Measurements from ENCODE around the gene RPL39. TPM values are rescaled to one million over a fixed set of nuclear protein-coding genes. Genes with fewer than 3 reads are reported as not detected.

RPL39 gene
- total and polyA plus RNA-seq, 2 of the 8 experiments (the other 6 are each of a cell fraction or from before 2014, with no cell fraction given) = 1,942 to 2,394 TPM

DNA sequence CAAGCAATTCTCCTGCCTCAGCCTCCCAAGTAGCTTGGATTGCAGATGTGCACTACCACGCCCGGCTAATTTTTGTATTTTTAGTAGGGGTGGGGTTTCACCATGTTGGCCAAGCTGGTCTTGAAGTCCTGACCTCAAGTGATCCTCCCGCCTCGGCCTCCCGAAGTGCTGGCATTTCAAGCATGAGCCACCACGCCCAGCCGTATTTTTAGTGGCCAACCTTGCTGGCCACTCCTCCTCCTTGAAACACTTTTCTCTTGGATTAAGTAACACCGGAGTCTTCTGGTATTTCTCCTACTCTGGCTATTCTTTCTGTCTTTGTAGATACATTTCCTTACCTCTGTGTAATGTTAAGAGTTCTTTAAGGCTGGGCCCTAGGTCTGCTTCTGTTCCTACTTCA lies 11.1 kb upstream of the RPL39 start:
- no peaks in the 10 kb centered on the region for H3K9me3 ChIP-seq (ENCODE audit: insufficient read depth in 2 of 2, low read depth in 1 of 2, low read length in 1 of 2)
- CTCF ChIA-PET (ENCODE audit: partially characterized antibody) = no interaction called here
- no peak overlapping the region for H3K9ac ChIP-seq (replicated peaks in 1 of 4; ENCODE audit: extremely low read depth in 1 of 4, low read depth in 3 of 4, low read length in 3 of 4)
- H2BK120ac ChIP-seq (replicated peaks; ENCODE audit: low read depth, low read length) = no peak overlapping the region
- H3K56ac ChIP-seq (replicated peaks; ENCODE audit: insufficient read length, low read depth, low read length) = no peak overlapping the region
- no peaks in the 10 kb centered on the region for H3K23me2 ChIP-seq (ENCODE audit: low read depth, low read length)
- H2AFZ ChIP-seq (ENCODE audit: low read length) = no peak overlapping the region
- H2AK5ac ChIP-seq (ENCODE audit: low read depth, low read length) = no peak overlapping the region
- 95% methylated on average over 8 of the region's 8 CpGs; no CpG with 5 or more reads in 1 of the 2 experiments for WGBS, 2 experiments (ENCODE audit: extremely low coverage in 1 of 2, insufficient coverage in 1 of 2, insufficient read length in 1 of 2, insufficient replicate concordance in 2 of 2, low coverage in 1 of 2, low lambda C conversion rate in 2 of 2, missing lambda C conversion rate in 1 of 2)
- no peak overlapping the region for H2BK20ac ChIP-seq (ENCODE audit: low read length)
- no peak overlapping the region for H3K18ac ChIP-seq (ENCODE audit: extremely low read depth, low read length)
- H2BK5ac ChIP-seq (ENCODE audit: low read depth, low read length) = no peak overlapping the region
- H2BK15ac ChIP-seq (ENCODE audit: low read length) = no peak overlapping the region
- H3K79me1 ChIP-seq (ENCODE audit: low read depth, low read length) = no peaks in the 10 kb centered on the region
- TF ChIP-seq SUZ12 (IDR thresholded peaks at IDR 0.05; ENCODE audit: low read length) (no peak), POLR2AphosphoS5 (IDR thresholded peaks at IDR 0.05; ENCODE audit: low read depth, low read length) (no peak), ZNF274 (IDR thresholded peaks at IDR 0.05; ENCODE audit: borderline replicate concordance, extremely low read depth, low read length) (no peak)
- no peaks in the 10 kb centered on the region for H3K36me3 ChIP-seq (ENCODE audit: control insufficient read depth in 2 of 4, insufficient read depth in 4 of 4, low read length in 3 of 4)
- H3K79me2 ChIP-seq (ENCODE audit: control insufficient read depth in 1 of 2, insufficient read depth in 2 of 2, low read length in 2 of 2) = no peaks in the 10 kb centered on the region
- no peak overlapping the region for H3K4ac ChIP-seq (replicated peaks; ENCODE audit: insufficient read length, low read depth, low read length)
- H3K4me1 ChIP-seq (replicated peaks in 1 of 4; ENCODE audit: control insufficient read depth in 3 of 4, insufficient read depth in 4 of 4, low read length in 3 of 4) = no peaks in the 10 kb centered on the region
- POLR2A ChIA-PET (ENCODE audit: partially characterized antibody) = interaction anchor here (0.6 to 2.5 kb wide), 2 partner anchors 8 to 11 kb away, joined by 3 to 13 read pairs; partner anchors contain the start of gene RPL39
- H4K20me1 ChIP-seq (replicated peaks in 1 of 2; ENCODE audit: control insufficient read depth in 1 of 2, insufficient read depth in 2 of 2, low read length in 2 of 2) = no peaks in the 10 kb centered on the region
- FAIRE-seq (no peak), DNase-seq (ENCODE audit: low read depth in 1 of 2, low spot score in 2 of 2) (no peak)
- no peak overlapping the region for H2BK12ac ChIP-seq (ENCODE audit: low read depth, low read length)
- H3K27me3 ChIP-seq (replicated peaks in 1 of 4; ENCODE audit: control insufficient read depth in 3 of 4, extremely low read depth in 1 of 4, insufficient read depth in 3 of 4, low read length in 3 of 4) = no peaks in the 10 kb centered on the region
- H3K23ac ChIP-seq (ENCODE audit: insufficient read length) = no peak overlapping the region
- H4K5ac ChIP-seq (ENCODE audit: insufficient read length, low read depth, low read length) = no peak overlapping the region
- H3K4me2 ChIP-seq (ENCODE audit: insufficient read depth in 1 of 2, low read depth in 2 of 2, low read length in 2 of 2) = no peak overlapping the region
- H4K8ac ChIP-seq (ENCODE audit: extremely low read depth, insufficient read depth, low read length) = no peak overlapping the region
- no peak overlapping the region for H3K4me3 ChIP-seq (ENCODE audit: extremely low read depth in 1 of 4, insufficient read depth in 2 of 4, low read depth in 3 of 4, low read length in 4 of 4)
- H4K91ac ChIP-seq (replicated peaks; ENCODE audit: insufficient read length, low read length) = no peak overlapping the region
- no peak overlapping the region for H3K14ac ChIP-seq (ENCODE audit: insufficient read length)
- H3K27ac ChIP-seq (ENCODE audit: low read depth, low read length) = no peak overlapping the region
